Measurements from ENCODE around the gene SEMA5B.
A peak's percentile ranks its signal among the peaks of the same experiment; 100 is the strongest.

Gene SEMA5B

GRCh38 chr3:122921791-122922651 lies 105.5 kb downstream of the SEMA5B start:
- ChIA-PET POLR2A (interaction anchor here (0.6 kb wide), 1 partner anchor 12 kb away, joined by 6 read pairs; no protein-coding TSS in a partner anchor), CTCF (interaction anchor here (0.6 kb wide), 1 partner anchor 51 kb away, joined by 3 read pairs; no protein-coding TSS in a partner anchor)

More at GRCh38 chr3:122921791-122922651, 105.5 kb downstream of the SEMA5B start:
- Histone ChIP-seq H3K27ac (ENCODE audit: extremely low read depth, low read depth, low read length) (no peak overlapping the region), H3K4me3 (ENCODE audit: low read depth, low read length) (no peak overlapping the region; the same call in 1 of the 2 replicates), H3K4me1 (ENCODE audit: control insufficient read depth, insufficient read depth, low read length) (no peaks in the 10 kb centered on the region), H3K36me3 (ENCODE audit: control insufficient read depth in 2 of 2, insufficient read depth in 1 of 2, low read length in 2 of 2) (no peaks in the 10 kb centered on the region), H3K9me3 (ENCODE audit: control insufficient read depth, insufficient read depth, low read depth, low read length) (no peaks in the 10 kb centered on the region)
- TF ChIP-seq ZIC2 (tag by site-specific recombination; IDR thresholded peaks at IDR 0.05): peak; percentile 62
- no peak for TF ChIP-seq ZNF324 (tag by site-specific recombination; IDR thresholded peaks at IDR 0.05)
- no peak for TF ChIP-seq ZFP3 (tag by site-specific recombination; IDR thresholded peaks at IDR 0.05; ENCODE audit: low read depth)
- no peak for TF ChIP-seq ZNF184 (tag by site-specific recombination; IDR thresholded peaks at IDR 0.05)
- peak; percentile 57 for TF ChIP-seq PRDM10 (tag by site-specific recombination; IDR thresholded peaks at IDR 0.05)
- no peak for TF ChIP-seq ZNF610 (tag by site-specific recombination; IDR thresholded peaks at IDR 0.05; ENCODE audit: borderline replicate concordance)
- TF ChIP-seq CTCF (tag by site-specific recombination; IDR thresholded peaks at IDR 0.05): peak; percentile 37
- peak; percentile 76 for TF ChIP-seq ZNF692 (tag by site-specific recombination; IDR thresholded peaks at IDR 0.05)
- no peak for TF ChIP-seq ZNF704 (tag by site-specific recombination; IDR thresholded peaks at IDR 0.05)
- TF ChIP-seq ZFP69B (tag by site-specific recombination; IDR thresholded peaks at IDR 0.05): peak; percentile 64
- no peak for TF ChIP-seq GFI1B (tag by site-specific recombination; IDR thresholded peaks at IDR 0.05)
- TF ChIP-seq YY1 (tag by site-specific recombination; IDR thresholded peaks at IDR 0.05): no peak
- no peak for TF ChIP-seq ZNF555 (tag by site-specific recombination; conservative IDR thresholded peaks at IDR 0.05)
- TF ChIP-seq ZEB2 (tag by site-specific recombination; IDR thresholded peaks at IDR 0.05): no peak

Measured in HEK293 (cell line).